NCI-H1048 (cell line): Measurements from ENCODE around the gene SLC6A6.
"Not testable (repeated sequence)": the region's sequence is repeated elsewhere in the genome, so short reads cannot be mapped to it uniquely, and the experiment has no call there.

Source experiments
- DNase-seq: peaks from one replicate; lab custom pipeline; 2025; lab: John Stamatoyannopoulos, UW

SLC6A6 gene

DNA sequence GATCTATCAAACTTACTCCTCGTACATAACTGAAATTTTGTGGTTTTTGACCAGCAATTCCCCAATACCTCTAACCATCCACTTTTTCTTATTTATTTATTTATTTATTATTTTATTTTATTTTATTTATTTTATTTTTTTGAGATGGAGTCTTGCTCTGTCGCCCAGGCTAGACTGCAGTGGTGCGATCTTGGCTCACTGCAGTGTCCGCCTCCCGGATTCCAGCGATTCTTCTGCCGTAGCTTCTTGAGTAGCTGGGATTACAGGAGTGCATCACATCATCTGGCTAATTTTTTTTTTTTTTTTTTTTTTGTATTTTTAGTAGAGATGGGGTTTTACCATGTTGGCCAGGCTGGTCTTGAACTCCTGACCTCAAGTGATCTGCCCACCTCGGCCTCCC is 35.3 kb downstream of the SLC6A6 start:
- not testable (repeated sequence) for DNase-seq

DNA sequence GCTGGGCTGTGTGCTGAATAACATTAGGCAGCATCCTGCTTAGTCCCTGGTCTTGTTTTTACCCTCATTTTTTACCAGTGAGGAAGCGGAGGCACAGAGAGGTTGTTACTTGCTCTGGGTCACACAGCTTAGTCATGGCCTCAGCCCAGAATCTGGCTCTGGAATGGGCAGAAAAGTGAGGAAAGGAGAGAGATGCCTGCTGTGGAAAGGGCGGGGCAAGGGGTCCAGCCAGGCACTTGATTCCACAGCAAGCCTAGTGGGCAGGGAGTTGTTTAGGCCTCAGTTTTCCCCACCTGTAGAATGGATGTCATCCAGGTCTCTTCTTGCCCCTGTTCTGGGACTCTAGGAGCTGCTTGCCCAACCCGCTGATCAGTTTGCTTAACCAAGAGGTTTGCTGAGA is 35.9 kb downstream of the SLC6A6 start:
- no peak for DNase-seq

DNA sequence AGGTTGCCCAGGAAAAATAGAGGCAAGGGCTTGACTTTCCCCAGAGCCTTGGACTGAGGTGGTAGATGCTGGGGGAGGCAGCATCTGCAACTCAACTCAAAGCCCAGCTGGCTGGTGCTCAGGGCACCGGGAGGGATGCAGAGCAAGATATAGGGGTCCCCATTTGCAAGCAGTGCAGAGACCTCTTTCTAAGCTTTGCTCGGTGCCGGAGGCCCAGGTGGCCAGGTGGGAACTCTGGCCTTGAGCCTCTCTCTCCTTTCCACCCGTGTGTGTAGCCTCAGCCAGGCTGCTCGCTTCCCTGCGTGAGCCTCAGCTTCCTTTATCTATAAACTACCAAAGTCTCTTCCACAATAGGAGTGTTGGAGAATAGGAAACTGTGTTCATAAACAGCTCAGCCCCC is 36.5 kb downstream of the SLC6A6 start:
- DNase-seq, result no peak

DNA sequence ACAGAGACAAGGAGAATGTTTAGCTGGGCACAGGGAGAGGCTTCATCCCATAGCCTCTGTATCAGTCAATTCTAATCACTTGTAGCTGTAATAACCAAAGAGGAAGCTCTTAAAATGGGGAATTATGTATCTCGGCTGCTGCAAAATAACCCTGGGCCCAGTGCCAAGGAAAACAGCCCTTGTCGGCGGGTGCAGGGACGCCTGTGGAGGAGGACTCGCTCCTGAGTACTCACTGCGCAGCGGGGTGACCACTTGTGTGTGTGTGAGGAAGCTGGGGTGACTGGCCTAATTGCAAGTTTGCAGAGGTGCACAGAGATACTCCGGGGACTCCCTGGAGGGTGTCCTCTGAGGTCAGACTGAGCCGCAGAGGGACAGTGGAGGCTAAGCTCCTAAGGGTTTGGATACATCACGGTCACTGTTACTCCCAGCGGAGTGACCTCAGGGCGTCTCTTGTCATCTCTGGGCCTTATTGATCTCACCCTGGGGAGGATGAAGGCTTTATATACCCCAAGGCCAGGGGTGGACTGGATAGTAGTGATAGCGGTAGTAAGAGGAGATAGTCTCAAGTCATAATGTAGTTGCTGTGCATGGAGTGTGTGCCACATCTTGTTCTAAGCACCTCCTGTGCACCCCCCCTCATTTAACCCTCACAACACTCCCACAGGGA is 37.2 kb downstream of the SLC6A6 start:
- no peak for DNase-seq

DNA sequence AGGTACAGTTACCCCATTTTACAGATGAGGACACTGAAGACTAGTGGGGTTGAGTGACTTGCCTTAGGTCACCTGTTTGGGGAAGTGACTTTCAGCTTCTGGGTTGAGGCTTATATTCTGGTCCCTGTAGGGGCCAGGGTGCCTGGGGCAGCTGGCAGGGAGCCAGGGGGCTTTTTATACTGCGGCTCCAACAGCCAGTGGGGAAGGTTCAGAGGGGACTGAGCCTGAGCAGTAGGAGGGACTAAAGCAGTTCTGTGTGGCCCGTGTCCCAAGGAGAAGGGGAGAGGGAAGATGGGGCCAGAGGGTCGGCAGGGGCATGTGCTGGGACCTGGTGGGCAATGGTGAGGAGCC is 37.7 kb downstream of the SLC6A6 start:
- DNase-seq, result no peak

DNA sequence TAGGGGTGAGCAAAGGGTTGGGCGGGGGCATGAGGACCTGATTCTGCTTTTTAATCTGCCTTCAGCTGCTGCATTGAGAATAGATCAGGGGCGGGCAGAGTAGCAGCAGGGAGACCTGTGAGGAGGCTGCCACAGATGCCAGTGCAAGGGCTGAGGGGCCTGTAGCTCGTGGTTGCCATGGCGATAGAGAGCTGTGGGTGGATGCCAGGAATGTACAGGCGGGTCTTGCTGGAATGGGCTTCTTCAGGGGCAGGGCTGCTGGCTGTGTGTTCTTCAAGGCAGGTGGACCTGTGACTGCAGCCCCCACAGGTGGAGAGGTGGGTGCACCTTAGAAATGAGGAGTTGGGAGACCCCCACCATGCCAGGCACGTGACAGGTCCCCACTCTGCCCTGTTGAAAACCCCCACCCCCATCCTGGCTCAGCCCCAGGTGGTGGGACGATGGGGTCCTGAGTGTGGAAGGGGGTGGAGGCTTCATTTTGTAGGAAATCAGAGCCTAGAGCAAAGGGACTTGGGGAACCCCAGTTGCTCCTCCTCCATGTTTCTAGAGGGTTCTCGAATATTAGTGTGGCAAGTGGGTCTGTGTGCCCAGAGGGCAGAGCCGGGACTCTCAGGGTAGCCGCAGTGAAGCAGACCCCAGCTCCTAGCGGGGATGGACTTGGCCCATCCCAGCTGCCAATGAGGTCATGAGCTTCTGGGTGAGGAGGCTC is 38.3 kb downstream of the SLC6A6 start:
- no peak for DNase-seq

DNA sequence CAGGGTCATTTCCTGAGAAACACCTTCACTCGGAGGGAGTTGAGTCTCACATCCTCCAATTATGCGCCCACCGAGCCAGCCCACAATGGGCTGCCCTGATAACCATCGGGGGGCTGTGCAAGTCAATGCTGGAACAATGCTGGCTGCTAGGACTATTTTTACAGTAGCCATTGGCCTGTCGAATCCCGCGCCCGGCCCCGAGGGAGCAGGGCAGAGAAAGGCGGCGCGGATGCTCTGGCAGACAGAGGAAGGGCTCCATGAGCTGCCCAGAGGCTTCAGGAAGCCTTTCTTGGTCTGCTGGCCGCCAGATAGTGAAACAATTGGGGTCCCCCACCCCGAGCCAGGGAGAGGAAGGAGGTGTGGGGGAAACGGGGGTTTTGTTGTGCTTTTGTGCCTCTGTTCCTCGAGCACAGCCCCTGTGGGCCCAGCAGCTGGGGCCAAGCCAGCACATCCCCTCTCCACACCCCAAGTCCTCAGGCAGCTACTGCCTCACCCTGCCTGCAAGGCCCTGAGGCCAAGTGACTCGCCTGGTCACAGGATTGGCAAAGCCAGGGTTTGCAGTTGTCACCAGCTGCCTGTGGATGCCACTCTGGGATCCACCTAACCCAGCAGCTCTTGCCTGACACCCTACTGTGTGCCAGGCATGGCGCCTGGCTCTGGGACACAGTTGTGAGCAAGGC is 39.0 kb downstream of the SLC6A6 start:
- DNase-seq, result no peak

DNA sequence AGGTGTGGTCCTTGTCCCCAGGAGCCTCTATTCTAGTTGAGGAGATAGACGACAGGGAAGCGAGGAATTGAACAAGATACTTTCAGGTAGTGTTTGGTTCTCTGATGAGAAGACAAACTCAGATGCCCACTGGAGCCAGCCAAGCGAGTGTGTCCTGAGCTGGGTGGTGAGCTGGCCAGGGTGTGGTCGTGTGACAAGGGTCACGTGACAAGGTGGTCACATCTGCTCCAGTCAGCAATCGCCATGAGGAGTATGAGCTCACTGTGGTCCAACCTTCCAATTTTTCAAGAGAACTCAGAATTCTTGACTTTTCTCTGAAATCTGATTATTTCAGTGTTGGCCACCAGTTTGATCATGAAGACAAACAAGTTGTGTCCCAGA is 39.5 kb downstream of the SLC6A6 start:
- no peak for DNase-seq

DNA sequence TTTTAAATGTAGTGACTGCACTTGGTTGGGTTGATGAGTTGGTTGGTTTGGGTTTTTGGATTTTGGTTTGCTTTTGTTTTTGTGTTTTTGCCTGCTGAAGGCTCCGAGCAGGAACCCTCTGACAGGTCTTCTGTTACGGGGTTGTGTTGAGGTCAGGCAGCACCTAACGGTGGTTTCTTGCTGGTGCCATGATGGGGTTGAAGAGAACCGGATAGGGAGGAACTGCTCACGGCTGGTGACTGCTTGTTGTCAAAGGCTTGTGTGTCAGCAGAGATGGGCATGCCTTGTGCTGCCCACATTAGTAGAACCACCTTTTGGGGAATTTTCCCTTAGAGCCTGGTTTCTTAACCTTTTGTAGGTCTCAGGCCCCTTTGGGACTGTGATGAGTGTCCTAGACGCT is 42.0 kb downstream of the SLC6A6 start:
- DNase-seq, result no peak

DNA sequence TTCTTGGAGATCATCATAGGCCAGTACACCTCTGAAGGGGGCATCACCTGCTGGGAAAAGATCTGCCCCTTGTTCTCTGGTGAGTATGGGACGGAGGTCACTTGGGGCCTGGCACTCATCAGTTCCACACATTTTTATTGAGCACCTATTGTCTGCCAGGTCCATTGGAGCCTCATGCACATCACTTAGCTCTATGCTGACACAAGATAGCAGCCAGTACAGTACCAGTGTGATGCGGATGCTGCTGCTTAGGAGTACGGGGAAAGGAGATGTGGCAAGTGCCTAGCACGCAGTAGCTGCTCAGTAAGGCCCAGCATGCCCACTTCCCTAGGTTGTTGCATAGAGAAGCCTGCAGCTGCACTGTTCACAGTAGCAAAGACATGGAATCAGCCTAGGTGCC is 43.4 kb downstream of the SLC6A6 start:
- no peak for DNase-seq

DNA sequence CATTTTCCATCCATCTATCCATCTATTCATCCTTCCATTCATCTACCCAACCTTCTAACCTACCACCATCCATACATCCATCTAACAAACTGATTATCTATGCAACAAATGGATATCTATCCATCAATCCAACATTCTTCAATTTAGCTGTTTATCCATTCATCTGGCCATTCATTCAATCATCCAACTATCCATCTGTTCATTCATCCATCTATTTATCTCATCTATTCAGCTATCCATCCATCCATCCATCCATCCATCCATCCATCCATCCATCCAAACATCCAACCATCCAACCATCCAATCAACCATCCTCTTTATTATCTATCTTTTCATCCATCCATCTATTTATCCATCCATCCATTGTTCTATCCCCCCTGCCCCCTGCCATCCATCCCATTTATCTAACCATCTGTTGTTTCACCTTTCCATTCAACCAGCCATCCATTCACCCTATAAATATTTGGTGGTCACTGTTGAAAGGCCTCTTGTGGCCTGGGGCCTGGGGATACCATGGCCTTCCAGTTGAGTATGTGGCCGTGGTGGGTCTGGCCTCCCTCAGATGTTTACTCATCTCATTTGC is 44.7 kb downstream of the SLC6A6 start:
- DNase-seq, result no peak

DNA sequence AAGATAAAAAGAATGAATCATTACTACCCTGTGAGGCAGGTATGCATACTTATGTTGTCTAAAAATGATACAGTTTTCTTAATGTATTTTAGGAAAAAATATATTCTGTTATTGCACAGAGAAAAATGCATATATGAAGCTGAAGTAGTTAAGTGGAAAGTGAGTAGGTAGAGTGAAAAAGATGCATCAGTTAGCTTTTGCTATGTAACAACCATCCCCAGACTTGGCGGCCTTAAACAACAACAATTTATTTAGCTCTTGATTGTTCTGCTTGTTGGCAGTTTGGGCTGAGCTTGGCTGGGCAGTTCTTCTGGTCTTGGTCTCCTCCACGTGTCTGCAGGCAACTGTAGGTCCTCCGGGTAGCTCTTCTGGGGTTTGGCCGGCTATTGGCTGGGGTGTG is 45.7 kb downstream of the SLC6A6 start:
- no peak for DNase-seq

DNA sequence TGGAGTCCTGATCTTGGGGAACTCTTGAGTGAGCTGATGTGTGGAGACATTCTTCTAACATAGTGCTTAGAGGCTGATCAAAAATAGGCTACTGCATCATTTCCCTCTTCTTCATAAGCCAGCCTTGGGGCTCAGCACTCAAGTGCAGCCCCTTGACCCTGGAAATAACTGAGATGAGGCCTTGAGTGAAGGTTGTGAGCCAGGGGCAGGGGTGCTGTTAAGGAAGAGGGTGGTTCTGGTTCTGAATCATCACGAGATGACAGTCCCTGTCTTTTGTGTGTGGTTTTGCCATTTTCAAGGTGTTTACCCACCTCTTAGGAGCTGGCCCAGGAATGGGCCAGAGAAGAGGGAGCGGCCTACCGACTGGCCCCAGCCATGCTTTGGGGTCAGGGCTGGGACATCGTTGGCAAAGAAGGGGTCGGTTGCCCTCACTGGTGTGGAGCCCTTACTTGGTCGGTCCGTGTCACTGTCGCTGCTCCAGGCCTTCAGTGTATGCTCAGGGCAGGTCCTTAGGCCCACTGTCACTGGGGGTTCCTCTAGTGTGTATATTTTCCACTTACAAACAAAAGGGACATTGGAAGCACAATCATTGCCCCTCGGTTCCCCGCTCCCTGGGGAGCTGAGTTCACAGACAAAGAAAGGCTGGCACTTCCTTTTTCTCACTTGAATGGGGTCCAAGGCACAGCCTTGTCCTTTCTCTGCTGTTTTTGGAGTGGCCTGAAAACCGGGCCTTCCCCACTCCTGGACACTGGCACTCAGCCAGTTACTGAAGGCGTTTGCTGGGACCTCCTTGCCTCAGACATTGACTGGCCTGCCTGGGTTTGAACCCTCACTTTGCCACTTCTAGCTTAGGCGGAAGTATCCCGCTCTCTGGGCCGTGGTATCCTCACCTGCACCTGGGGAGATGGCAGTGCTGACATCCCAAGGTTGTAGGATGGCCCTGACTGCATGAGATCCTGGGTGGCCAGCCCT is 46.6 kb downstream of the SLC6A6 start:
- no peak for DNase-seq

DNA sequence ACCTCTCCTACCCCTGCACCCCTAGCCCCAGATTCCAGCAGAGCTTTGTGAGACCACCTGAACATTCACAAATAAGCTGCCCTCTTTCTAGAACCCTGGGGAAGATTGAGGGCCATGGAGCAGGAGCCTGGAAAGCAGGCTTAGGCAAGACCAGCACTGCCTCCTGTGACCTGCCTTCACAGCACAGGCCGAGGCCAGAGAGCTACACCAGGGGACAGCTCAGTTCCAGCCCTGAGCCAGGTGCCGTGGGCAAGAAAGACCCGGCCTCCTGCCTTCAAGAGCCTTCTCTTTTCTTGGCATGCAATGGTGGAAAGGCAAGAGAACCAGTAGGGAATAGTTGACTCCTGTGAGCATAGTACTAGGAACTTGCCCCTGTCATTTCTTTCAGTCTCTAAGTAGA is 48.1 kb downstream of the SLC6A6 start:
- DNase-seq, result no peak

DNA sequence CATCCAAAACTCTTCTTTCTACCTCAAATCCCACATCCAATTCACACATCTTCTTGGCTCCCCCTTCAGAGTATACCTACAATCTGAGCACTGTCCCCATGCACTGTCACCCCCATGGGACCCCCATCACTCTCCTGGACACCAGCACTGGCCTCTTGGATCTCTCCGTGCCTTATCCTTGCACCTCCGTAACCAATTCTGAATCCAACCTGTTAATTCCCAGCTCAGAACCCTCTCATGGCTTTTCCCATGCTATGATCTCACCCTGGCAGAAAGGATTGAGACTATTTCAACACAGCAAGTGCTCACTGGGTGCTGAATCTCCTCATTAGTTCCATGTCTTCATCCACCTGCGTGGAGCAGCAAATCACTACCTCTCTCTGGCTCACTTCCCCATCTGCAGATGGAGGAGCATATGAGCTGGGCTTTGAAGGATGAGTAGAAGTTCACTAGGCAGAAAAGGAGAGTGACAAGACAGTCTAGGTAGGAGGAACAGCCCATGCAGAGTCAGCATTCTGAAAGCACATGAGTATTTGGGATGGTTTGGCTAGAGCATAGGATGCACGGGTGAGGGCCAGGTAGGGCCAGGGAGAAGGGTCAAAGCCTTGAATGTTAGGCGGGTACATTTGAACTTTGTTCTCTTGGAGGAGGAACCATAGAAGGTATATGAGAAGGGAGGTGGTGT is 48.7 kb downstream of the SLC6A6 start:
- DNase-seq, result no peak

DNA sequence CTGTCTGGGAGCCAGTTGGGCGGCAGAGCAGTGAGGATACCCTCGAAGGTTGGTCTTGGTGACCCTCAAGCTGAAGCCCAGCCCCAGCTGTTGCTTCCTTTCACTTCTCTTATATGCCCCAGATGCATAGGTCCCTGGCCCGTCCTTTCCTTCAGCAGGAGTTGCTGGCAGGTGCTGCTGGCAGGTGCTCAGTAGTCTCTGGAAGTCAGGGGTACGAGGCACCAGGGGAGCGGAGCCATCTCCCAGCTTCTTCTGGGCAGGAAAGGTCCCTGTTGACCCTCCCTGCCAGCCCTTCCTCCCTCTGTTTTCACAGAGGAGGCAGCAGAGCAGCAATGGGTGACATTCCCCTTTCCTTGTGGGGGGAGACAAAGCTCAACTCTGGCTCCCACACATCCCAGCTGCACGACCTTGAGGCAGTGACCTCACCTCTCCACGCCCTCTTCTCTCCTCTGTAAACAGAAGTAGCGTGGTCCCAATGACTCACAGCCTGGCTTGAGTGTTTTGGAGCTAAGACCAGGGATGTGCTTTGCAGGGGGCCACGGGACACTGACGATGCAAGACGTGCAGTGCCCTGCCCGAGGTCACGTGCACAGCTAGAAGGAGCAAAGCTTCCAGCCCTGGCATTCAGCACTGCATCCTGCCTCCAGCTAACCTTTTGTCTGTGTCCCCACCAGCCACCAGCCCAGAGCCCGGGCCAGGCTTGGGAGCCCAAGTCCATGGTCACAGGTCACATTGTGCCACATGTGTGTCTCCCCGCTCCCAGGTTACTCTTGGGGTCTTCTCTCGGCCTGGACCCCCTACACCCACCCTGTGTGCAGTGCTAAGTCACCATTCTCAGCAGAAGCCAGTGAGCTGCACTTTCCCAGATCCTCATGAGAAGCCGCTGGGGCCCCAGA is 49.7 kb downstream of the SLC6A6 start:
- DNase-seq, result no peak

DNA sequence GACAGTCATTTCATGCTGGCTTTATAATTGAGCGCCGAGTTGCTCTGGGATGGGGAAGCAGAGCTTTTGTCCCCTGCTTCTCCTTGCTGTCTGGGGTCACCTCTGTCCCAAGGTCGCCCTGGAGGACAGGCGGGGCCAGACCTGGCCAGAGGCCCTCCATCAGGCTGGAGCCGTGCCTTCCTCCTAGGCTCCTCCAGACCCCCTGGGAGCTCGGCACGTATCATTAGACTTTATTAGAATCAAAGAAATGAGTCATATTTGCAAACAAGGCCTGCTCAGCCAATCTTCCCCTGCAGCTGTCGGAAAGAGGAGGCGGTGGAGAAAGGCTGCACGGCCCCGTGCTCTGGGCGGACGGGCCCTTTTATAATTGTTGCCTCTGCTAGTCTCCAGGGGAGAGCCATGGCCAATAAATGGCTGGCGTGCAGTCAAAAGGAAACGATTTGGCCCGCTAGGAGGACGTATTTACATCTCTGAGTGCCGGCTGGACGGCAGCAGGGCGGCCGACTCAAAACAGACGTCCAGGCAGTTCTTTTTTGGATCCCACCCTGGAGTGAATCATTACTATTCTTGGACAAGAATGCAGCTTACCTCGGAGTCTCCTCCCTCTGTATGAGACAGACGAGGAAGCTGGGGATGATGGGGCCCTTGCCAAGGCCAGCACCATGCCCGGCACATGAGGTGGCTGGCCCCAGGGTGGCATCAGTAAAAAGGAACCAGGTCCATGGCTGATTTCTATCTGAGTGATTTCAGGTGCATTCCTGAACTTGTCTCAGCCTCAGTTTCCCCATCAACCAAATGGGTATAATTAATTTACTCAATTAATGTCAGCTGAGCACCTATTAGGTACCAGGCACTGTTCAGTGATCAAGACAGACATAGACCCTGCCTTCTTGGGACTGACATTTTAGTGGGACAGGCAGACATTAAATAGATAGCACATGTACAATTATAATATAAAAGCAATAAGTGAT is 50.6 kb downstream of the SLC6A6 start:
- DNase-seq, result no peak

DNA sequence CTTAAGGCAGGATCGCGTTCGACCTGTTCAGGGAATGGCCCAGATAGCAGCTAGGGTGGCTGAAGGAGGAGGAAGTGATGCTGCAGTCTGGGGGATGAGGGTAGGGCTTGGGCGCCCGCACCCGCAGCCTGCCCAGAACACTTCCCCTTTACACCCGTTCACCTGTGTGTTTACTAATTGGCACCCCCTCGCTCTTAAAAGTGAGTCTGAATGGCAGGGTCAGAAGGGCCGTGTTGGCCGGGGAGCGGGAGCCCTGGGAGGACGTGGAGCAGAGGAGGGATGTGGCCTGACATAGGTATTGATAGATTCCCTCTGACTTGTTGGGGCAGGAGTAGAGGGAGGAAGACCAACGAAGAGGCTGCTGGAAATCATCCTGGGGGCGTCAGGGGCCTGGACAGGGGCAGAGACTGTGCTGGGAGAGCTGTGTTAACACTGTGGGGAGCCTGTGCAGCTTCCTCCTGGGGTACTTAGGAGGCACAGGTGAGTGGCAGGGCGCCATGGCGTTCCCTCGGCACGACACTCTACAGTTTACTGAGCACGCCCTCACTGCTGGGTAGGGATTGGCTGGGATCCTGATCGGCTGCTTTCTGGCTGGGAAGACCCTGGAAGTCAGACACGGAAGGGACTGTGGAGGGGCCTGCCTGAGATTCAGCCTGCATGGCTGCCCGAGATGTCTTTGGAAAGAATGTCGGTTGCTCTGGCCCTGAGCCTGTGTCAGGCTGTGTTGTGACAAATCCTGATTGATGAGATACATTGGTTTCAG is 51.7 kb downstream of the SLC6A6 start:
- no peak for DNase-seq
